ENCODE results near the gene LTK.

- TF ChIP-seq CTCF (IDR thresholded peaks at IDR 0.05) (no peak), EP300 (IDR thresholded peaks at IDR 0.05) (no peak)
These were observed 31.6 kb upstream of the LTK start for GRCh38 chr15:41545218-41545617.

All from suprapubic skin (tissue), 3 donors.